ENCODE results near the gene TMEM179. TPM values are rescaled to one million over a fixed set of nuclear protein-coding genes. Genes with fewer than 3 reads are reported as not detected.

Gene TMEM179
- total and polyA plus RNA-seq, 2 of the 13 experiments (the other 11 are each of a cell fraction or from before 2014, with no cell fraction given), result not detected

DNA sequence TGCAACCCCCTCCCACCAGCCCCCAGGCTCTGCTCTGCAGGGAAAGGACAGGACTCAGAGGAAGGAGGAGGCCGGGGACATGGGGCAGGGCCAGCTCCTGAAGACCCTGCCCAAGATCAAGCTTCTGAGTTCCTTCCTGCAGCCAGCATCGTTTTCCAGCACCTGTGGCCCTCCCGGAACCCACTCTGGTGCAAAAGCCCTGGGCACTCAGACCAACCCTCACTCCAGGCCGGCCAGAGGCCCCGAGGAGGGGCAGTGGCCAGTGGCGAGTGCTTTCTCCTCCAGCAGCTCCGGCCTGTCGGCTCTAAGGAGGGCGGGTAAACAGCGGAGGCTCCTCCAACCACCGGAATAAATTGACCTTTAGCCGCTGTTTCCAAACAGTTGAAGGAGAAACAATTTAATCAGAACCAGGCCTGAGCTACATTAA, 10.8 kb downstream of the TMEM179 start:
- no peak overlapping the region for H3K4me3 ChIP-seq (replicated peaks in 1 of 3; ENCODE audit: insufficient read depth in 1 of 3, low read depth in 2 of 3, low read length in 3 of 3)
- ATAC-seq (no peak), DNase-seq (ENCODE audit: low spot score) (no peak), FAIRE-seq (no peak)
- TF ChIP-seq ZNF24 (IDR thresholded peaks at IDR 0.05) (no peak), ZNF44 (CRISPR knock-in tag; IDR thresholded peaks at IDR 0.05) (no peak)
- ChIA-PET CTCF (ENCODE audit: low intra/inter-chr PET ratio, low total read pairs) (no interaction called here), POLR2A (no interaction called here)
- H3K4me2 ChIP-seq (ENCODE audit: low read depth, low read length), result no peak overlapping the region
- peaks cover 21 to 74% of the 10 kb centered on the region in 2 experiments; a peak in 4 of 5 replicates for H3K27me3 ChIP-seq (ENCODE audit: control insufficient read depth in 1 of 2, insufficient read depth in 2 of 2, low read length in 2 of 2)
- H3K27ac ChIP-seq (ENCODE audit: extremely low read length, insufficient read depth, low read length), result no peak overlapping the region
- no peak overlapping the region for H3K9ac ChIP-seq (ENCODE audit: insufficient read depth, low read depth, low read length)
- no peak overlapping the region for H2AFZ ChIP-seq (ENCODE audit: low read length)
- no peaks in the 10 kb centered on the region for H3K9me3 ChIP-seq (ENCODE audit: low read length)
- no TSS peak for BruUV-seq (replicated peaks)
- 0% methylated on average over 2 of the region's 12 CpGs for WGBS (ENCODE audit: low lambda C conversion rate)
- in situ Hi-C loops (cut with HindIII; ENCODE audit: extremely low pct_ligation_motif_present, low pct_unique_long_range_greater_than_20kb) (no loop called here), intact Hi-C loops (cut with micrococcal nuclease; ENCODE audit: unreplicated experiment) (no loop called here)
- no peaks in the 10 kb centered on the region for H3K4me1 ChIP-seq (ENCODE audit: insufficient read depth, low read length)
- no peaks in the 10 kb centered on the region for H3K79me2 ChIP-seq (ENCODE audit: insufficient read depth, low read length)
- H3K36me3 ChIP-seq (replicated peaks in 1 of 2; ENCODE audit: control insufficient read depth in 1 of 2, insufficient read depth in 2 of 2, low read length in 2 of 2), result no peaks in the 10 kb centered on the region
- H4K20me1 ChIP-seq (ENCODE audit: insufficient read depth, low read length), result peaks cover 7% of the 10 kb centered on the region; the same call in 1 of the 2 replicates

DNA sequence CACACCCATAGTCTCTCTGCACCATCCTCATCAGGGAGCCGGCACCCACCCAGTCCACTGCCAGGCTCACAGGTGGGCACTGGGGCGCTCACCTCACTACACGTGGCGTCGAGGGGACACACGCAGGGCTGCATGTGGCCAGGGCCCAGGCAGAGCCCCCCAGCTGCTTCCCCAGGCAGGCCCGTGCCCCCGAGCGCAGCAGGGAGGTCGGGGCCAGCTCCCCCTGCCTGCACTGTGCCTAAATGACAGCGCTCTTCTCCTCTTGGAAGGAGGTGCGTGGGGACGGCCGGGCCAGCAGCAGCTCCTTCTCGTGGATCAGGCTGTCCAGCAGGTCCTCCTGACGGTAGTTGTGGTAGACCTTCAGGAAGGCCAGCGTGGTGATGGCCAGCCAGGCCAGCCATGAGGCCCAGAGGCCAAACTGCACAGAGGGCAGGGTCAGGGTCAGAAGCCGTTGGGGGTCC, 11.3 kb downstream of the TMEM179 start:
- peaks cover 7% of the 10 kb centered on the region; the same call in 1 of the 2 replicates for H4K20me1 ChIP-seq (ENCODE audit: insufficient read depth, low read length)
- no TSS peak for BruUV-seq (replicated peaks)
- no peak overlapping the region for H3K4me3 ChIP-seq (replicated peaks in 1 of 3; ENCODE audit: insufficient read depth in 1 of 3, low read depth in 2 of 3, low read length in 3 of 3)
- no peaks in the 10 kb centered on the region for H3K79me2 ChIP-seq (ENCODE audit: insufficient read depth, low read length)
- ChIA-PET CTCF (ENCODE audit: low intra/inter-chr PET ratio, low total read pairs) (no interaction called here), POLR2A (no interaction called here)
- H3K9me3 ChIP-seq (ENCODE audit: low read length), result no peaks in the 10 kb centered on the region
- no peak overlapping the region for H3K27ac ChIP-seq (ENCODE audit: extremely low read length, insufficient read depth, low read length)
- intact Hi-C loops (cut with micrococcal nuclease; ENCODE audit: unreplicated experiment), result no loop called here
- no peak overlapping the region for H3K4me2 ChIP-seq (ENCODE audit: low read depth, low read length)
- no peak overlapping the region for H2AFZ ChIP-seq (ENCODE audit: low read length)
- FAIRE-seq (no peak), ATAC-seq (no peak; the same call in 2 of the 3 replicates), DNase-seq (ENCODE audit: low spot score) (no peak)
- no peaks in the 10 kb centered on the region for H3K36me3 ChIP-seq (replicated peaks in 1 of 2; ENCODE audit: control insufficient read depth in 1 of 2, insufficient read depth in 2 of 2, low read length in 2 of 2)
- peak; percentile 58 for TF ChIP-seq MNT (IDR thresholded peaks at IDR 0.05)
- no peak for TF ChIP-seq ZSCAN31 (CRISPR knock-in tag; IDR thresholded peaks at IDR 0.05; ENCODE audit: low read depth)
- WGBS (ENCODE audit: low lambda C conversion rate), result 0% methylated on average over 3 of the region's 18 CpGs
- peaks cover 21 to 75% of the 10 kb centered on the region in 2 experiments; a peak in 4 of 5 replicates for H3K27me3 ChIP-seq (ENCODE audit: control insufficient read depth in 1 of 2, insufficient read depth in 2 of 2, low read length in 2 of 2)
- in situ Hi-C loops (cut with HindIII; ENCODE audit: extremely low pct_ligation_motif_present, low pct_unique_long_range_greater_than_20kb), result no loop called here
- H3K9ac ChIP-seq (ENCODE audit: insufficient read depth, low read depth, low read length), result no peak overlapping the region
- H3K4me1 ChIP-seq (ENCODE audit: insufficient read depth, low read length), result no peaks in the 10 kb centered on the region

Measured in HepG2 (cell line).